ENCODE data around the gene TPH1.

- no peak for TF ChIP-seq CTCF (IDR thresholded peaks at IDR 0.05)
- TF ChIP-seq POLR2A (IDR thresholded peaks at IDR 0.05), result no peak
These were observed 31.2 kb downstream of the TPH1 start for GRCh38 chr11:18014876-18015275.
